Astrocyte of the cerebellum (primary cell): ENCODE measurements around the gene CHST13.

Source experiments
- DNase-seq: peaks from one replicate; pipeline ENCODE4 v3.0.0-alpha.2; 2011; ENCODE audit warnings: low read depth
- H3K4me3 ChIP-seq: 2 replicates; pipeline ENCODE4 v1.5.1; 2011; ENCODE audit warnings: mild to moderate bottlenecking, low read depth, low read length, moderate library complexity
- in situ Hi-C: cut with HindIII; loops from 2 replicates; pipeline ENCODE4 v1.10.0; 2017; ENCODE audit warnings: low sequenced_read_pairs
- TF ChIP-seq, protein P1 (sequence below): IDR thresholded peaks from 2 replicates; pipeline ENCODE4 v1.5.1; 2012; ENCODE audit warnings: low read length, low read depth, moderate library complexity, mild to moderate bottlenecking; ENCODE audit errors: missing control alignments

The CHST13 gene

DNA sequence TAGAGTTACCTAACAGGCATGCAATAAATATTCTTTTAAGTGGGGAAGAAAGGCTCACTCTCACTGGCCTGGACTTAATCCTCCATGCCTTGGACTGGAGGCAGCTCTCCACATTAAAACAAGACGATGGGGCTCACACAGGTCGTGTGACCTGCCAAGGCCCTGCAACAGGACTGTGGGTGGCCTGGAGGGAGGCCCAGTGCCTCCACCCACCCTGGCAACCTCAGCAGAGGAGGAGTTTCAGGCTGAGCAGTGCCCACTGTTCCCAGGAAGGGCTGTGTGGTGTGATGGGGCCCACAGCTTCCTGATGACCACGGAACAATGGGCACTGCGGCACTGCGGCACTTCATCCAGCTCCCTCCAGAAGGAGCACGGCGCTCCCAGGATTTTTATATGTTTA, 11.9 kb upstream of the CHST13 start:
- in situ Hi-C loops = no loop called here
- TF ChIP-seq, protein P1, sequence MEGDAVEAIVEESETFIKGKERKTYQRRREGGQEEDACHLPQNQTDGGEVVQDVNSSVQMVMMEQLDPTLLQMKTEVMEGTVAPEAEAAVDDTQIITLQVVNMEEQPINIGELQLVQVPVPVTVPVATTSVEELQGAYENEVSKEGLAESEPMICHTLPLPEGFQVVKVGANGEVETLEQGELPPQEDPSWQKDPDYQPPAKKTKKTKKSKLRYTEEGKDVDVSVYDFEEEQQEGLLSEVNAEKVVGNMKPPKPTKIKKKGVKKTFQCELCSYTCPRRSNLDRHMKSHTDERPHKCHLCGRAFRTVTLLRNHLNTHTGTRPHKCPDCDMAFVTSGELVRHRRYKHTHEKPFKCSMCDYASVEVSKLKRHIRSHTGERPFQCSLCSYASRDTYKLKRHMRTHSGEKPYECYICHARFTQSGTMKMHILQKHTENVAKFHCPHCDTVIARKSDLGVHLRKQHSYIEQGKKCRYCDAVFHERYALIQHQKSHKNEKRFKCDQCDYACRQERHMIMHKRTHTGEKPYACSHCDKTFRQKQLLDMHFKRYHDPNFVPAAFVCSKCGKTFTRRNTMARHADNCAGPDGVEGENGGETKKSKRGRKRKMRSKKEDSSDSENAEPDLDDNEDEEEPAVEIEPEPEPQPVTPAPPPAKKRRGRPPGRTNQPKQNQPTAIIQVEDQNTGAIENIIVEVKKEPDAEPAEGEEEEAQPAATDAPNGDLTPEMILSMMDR = no peak
- DNase-seq = no peak
- H3K4me3 ChIP-seq = no peak overlapping the region

GRCh38 chr3:126512916-126513650, 10.9 kb upstream of the CHST13 start:
- DNase-seq = no peak
- in situ Hi-C loops = no loop called here
- H3K4me3 ChIP-seq = no peak overlapping the region
- TF ChIP-seq, protein P1 = no peak

GRCh38 chr3:126514161-126514560, 9.8 kb upstream of the CHST13 start:
- H3K4me3 ChIP-seq = no peak overlapping the region
- DNase-seq = no peak
- TF ChIP-seq, protein P1 = no peak
- in situ Hi-C loops = no loop called here

DNA sequence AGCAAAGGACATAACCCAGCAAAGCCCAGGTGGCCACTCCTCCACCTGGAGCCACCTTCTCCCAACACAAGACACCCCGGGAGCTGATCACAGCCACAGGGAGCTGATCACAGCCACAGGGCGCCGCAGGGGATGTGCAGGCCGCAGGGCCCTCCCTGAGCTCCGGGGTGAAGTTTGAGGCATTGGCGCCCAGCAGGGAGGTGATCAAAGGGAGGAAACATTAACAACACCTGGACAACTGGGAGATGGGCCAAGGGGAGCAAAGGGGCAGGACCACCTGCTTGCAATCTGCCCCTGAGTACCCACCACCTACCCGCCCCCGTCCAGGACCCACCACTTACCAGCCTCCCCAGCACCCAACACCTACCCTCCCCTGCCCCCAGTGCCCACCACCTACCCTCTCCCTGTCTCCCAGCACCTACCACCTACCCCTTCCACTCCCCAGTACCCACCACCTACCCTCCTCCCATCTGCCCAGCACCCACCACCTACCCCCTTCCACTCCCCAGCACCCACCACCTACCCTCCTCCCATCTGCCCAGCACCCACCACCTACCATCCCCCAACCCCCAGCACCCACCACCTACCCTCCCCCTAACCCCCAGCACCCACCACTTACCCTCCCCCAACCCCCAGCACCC, 8.8 kb upstream of the CHST13 start:
- in situ Hi-C loops = no loop called here
- TF ChIP-seq, protein P1 = no peak
- DNase-seq = no peak
- no peak overlapping the region for H3K4me3 ChIP-seq

DNA sequence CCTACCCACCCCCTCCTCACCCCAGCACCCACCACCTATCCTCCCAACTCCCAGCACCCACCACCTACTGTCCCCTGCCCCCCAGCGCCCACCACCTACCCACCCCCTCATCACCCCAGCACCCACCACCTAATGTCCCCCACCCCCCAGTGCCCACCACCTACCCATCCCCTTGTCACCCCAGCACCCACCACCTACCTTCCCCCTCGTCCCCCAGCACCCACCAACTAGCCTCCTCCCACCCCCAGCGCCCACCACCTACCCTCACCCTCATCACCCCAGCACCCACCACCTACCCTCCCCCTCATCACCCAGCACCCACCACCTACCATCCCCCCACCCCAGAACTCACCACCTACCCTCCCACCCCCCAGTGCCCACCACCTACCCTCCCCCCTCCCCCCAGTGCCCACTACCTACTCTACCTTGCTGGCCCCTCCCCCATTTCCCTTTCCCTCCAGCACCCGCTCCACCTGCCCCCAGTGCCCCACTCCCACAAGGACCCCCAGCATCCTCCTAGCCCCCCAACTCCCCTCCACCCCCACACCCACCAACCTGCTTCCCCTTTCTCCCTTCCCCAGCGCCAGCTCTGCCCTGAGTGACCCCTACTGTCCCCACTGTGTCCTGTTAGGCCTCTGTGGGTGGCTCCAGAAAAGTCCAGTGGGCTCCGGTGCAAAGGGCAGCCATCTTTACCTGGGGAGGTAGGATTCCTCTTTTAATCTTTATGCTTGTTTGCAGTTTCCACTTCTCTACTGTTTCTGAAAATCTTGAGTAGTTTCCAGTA, 7.6 kb upstream of the CHST13 start:
- in situ Hi-C loops = no loop called here
- no peak overlapping the region for H3K4me3 ChIP-seq
- TF ChIP-seq, protein P1 = no peak
- no peak for DNase-seq

GRCh38 chr3:126516936-126517290, 7.0 kb upstream of the CHST13 start:
- no peak overlapping the region for H3K4me3 ChIP-seq
- in situ Hi-C loops = no loop called here
- TF ChIP-seq, protein P1 = no peak
- DNase-seq = no peak
